Femur (tissue), 1 donor: ENCODE data around the gene ZRANB2.

Source experiments
- DNase-seq: peaks from one replicate; pipeline ENCODE4 v3.0.0-alpha.2; 2017

ZRANB2 gene

GRCh38 chr1:71068325-71069240 lies 12.3 kb downstream of the ZRANB2 start:
- no peak for DNase-seq

- DNase-seq: no peak
Observed at GRCh38 chr1:71054791-71055190, 26.0 kb downstream of the ZRANB2 start.

GRCh38 chr1:71054281-71054731 lies 26.5 kb downstream of the ZRANB2 start:
- DNase-seq: no peak

GRCh38 chr1:71053758-71054157 lies 27.1 kb downstream of the ZRANB2 start:
- no peak for DNase-seq

- no peak for DNase-seq
Observed at GRCh38 chr1:71053146-71053545, 27.7 kb downstream of the ZRANB2 start.

- DNase-seq: no peak
Observed at GRCh38 chr1:71049951-71050598, 30.8 kb downstream of the ZRANB2 start.

GRCh38 chr1:71047635-71048607 lies 32.9 kb downstream of the ZRANB2 start, which contains the start of gene PTGER3:
TSS of gene PTGER3 (minus strand) at chr1:71047816. CDS start at chr1:71047577, 239 bp downstream.
- DNase-seq: peak; percentile 47

- peak; percentile 18 for DNase-seq
Observed at GRCh38 chr1:71046891-71047634, 33.8 kb downstream of the ZRANB2 start.

- no peak for DNase-seq
Observed at GRCh38 chr1:71045463-71046028, 35.3 kb downstream of the ZRANB2 start.

- no peak for DNase-seq
Observed at GRCh38 chr1:71044833-71045232, 36.0 kb downstream of the ZRANB2 start.

GRCh38 chr1:71043065-71043464 lies 37.8 kb downstream of the ZRANB2 start:
- no peak for DNase-seq

- DNase-seq: no peak
Observed at GRCh38 chr1:71041806-71042205, 39.0 kb downstream of the ZRANB2 start.

- no peak for DNase-seq
Observed at GRCh38 chr1:71039661-71040262, 41.1 kb downstream of the ZRANB2 start.

- no peak for DNase-seq
Observed at GRCh38 chr1:71038942-71039341, 41.9 kb downstream of the ZRANB2 start.

- DNase-seq: no peak
Observed at GRCh38 chr1:71037829-71038620, 42.8 kb downstream of the ZRANB2 start.

GRCh38 chr1:71037066-71037465 lies 43.8 kb downstream of the ZRANB2 start:
- DNase-seq: no peak

- no peak for DNase-seq
Observed at GRCh38 chr1:71033136-71033535, 47.7 kb downstream of the ZRANB2 start.

GRCh38 chr1:71031426-71031825 lies 49.4 kb downstream of the ZRANB2 start:
- no peak for DNase-seq

- DNase-seq: no peak
Observed at GRCh38 chr1:71030026-71030425, 50.8 kb downstream of the ZRANB2 start.

- no peak for DNase-seq
Observed at GRCh38 chr1:71028981-71029380, 51.9 kb downstream of the ZRANB2 start.
